Measurements from ENCODE around the gene FAM50A.

The FAM50A gene

DNA sequence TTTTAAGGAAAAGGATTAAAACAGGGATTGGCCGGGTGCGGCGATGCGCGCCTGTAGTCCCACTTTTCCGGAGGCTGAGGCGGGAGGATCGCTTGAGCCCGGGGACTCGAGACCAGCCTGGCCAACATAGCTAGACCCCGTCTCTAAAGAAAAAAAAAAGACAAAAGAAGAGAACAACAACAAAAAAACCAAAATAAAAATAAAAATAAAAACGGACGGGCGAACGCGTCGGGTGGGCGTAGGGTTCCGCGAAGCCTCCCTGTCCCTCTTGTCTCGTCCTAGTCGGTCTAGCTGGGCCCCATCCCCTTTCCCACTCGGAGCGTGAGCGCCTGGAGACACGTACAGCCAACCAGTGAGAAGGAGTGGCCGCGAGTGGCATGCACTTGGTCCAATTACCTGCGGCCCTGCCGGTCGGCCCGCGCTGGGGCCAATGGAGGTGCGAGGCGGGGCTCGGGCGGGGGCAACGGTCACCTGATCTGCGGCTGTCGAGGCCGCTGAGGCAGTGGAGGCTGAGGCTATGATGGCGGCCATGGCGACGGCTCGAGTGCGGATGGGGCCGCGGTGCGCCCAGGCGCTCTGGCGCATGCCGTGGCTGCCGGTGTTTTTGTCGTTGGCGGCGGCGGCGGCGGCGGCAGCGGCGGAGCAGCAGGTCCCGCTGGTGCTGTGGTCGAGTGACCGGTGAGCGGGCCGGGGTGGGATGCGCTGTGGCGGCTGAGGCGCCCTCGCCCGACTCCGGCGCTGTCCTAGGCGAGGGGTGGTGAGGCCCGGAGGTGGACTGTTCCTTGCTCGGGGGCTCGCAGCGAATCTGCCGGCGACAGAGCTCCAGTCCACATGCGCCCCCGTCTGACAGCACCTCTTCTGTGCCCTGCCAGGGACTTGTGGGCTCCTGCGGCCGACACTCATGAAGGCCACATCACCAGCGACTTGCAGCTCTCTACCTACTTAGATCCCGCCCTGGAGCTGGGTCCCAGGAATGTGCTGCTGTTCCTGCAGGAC is 15.5 kb upstream of the FAM50A start, which contains the start of gene ATP6AP1:
Gene ATP6AP1, plus strand, starts transcription at position 502 of the 996 bp plus-strand sequence. Its CDS starts 16 bp downstream, at position 518.
- in situ Hi-C loops (cut with MboI; ENCODE audit: low sequenced_read_pairs, unreplicated experiment) = no loop called here
- DNase-seq (ENCODE audit: low spot score) = peak; percentile 90
- TF ChIP-seq CTCF (IDR thresholded peaks at IDR 0.05; ENCODE audit: borderline replicate concordance, control extremely low read depth, extremely low read depth, insufficient read depth, missing control alignments) = no peak

- in situ Hi-C loops (cut with MboI; ENCODE audit: low sequenced_read_pairs, unreplicated experiment) = no loop called here
- TF ChIP-seq CTCF (IDR thresholded peaks at IDR 0.05; ENCODE audit: borderline replicate concordance, control extremely low read depth, extremely low read depth, insufficient read depth, missing control alignments) = no peak
- DNase-seq (ENCODE audit: low spot score) = no peak
Observed at GRCh38 chrX:154429711-154430110, 14.2 kb upstream of the FAM50A start.

DNA sequence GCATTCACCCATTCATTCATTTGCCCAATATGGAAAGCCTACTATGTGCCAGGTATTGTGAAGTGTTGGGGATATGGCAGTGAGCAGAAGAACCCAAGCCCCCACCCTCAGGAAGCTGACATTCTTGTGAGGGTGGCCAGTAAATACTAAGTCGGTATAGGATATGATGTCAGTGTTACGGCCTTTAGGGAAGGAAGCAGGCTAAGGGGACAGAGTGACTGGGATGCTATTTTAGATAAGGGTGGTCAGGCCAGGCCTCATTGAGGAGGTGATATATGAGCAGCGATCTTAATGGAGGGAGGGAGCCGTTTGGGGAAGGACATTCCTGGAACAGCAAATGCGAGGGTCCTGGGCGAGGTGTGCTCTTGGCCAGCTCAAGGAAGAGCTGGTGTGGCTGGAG is 13.5 kb upstream of the FAM50A start:
- DNase-seq (ENCODE audit: low spot score) = no peak
- in situ Hi-C loops (cut with MboI; ENCODE audit: low sequenced_read_pairs, unreplicated experiment) = no loop called here
- TF ChIP-seq CTCF (IDR thresholded peaks at IDR 0.05; ENCODE audit: borderline replicate concordance, control extremely low read depth, extremely low read depth, insufficient read depth, missing control alignments) = no peak

DNA sequence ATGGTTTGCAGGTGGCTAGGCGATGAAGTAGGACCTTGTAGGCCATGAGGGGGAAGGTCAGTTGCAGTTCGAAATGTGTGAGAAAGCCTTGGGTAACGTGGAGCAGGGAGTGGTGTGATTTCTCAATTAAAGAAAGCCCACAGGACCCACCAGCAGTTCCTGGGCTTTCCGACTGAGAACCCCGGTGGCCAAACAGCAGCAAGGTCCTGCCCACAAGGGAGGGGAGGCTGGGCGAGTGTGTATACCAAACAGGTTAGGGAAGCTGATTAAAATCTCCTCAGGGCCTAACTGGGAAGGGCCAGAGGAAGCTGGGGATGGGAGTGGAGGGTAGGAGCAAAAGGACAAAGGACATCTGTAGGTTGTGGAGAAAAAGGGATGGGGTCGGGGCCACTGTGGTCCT is 13.0 kb upstream of the FAM50A start:
- no peak for TF ChIP-seq CTCF (IDR thresholded peaks at IDR 0.05; ENCODE audit: borderline replicate concordance, control extremely low read depth, extremely low read depth, insufficient read depth, missing control alignments)
- in situ Hi-C loops (cut with MboI; ENCODE audit: low sequenced_read_pairs, unreplicated experiment) = no loop called here
- no peak for DNase-seq (ENCODE audit: low spot score)

GRCh38 chrX:154431341-154431740 is 12.6 kb upstream of the FAM50A start:
- no peak for TF ChIP-seq CTCF (IDR thresholded peaks at IDR 0.05; ENCODE audit: borderline replicate concordance, control extremely low read depth, extremely low read depth, insufficient read depth, missing control alignments)
- no peak for DNase-seq (ENCODE audit: low spot score)
- in situ Hi-C loops (cut with MboI; ENCODE audit: low sequenced_read_pairs, unreplicated experiment) = no loop called here

DNA sequence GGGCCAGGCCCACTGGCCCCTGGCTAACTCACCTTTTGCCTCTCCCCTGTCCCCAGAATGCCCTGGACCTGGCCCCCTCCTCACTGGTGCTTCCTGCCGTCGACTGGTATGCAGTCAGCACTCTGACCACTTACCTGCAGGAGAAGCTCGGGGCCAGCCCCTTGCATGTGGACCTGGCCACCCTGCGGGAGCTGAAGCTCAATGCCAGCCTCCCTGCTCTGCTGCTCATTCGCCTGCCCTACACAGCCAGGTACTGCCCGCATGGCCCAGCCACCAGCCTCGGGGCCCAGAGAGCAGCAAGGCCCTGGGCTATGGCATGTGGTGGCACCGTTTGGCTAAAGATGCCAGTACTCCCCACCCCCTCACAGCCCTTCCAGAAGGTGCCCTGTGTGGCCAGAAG is 11.7 kb upstream of the FAM50A start:
- DNase-seq (ENCODE audit: low spot score) = no peak
- in situ Hi-C loops (cut with MboI; ENCODE audit: low sequenced_read_pairs, unreplicated experiment) = no loop called here
- no peak for TF ChIP-seq CTCF (IDR thresholded peaks at IDR 0.05; ENCODE audit: borderline replicate concordance, control extremely low read depth, extremely low read depth, insufficient read depth, missing control alignments)

Data from GM13976 (cell line).